Psoas muscle (tissue), 8 donors: Measurements from ENCODE around the gene PDZD2. TPM values are rescaled to one million over a fixed set of nuclear protein-coding genes. Genes with fewer than 3 reads are reported as not detected.

ENCODE experiments used
- ATAC-seq, 4 donors: fragments of 200-7000 bp; cut with Tn5 transposase; one replicate each; pipeline ENCODE4 v1.9.1; 2020; ENCODE audit warnings: moderate library complexity in 3 of 4, mild to moderate bottlenecking in 2 of 4
- DNase-seq, 2 donors: peaks; one replicate each; pipeline ENCODE4 v3.0.0-alpha.2; 2020
- H3K27ac ChIP-seq: fragments of 200-600 bp; one replicate; pipeline ENCODE4 v1.8.0; 2022
- H3K27me3 ChIP-seq, 3 donors: fragments of 200-600 bp in 1 of 3; one replicate each; pipeline versions ENCODE4 v1.6.1 to v1.8.0; 2013 to 2022; ENCODE audit warnings: low read length in 2 of 3, mild to moderate bottlenecking in 2 of 3, moderate library complexity in 1 of 3; ENCODE audit not compliant: insufficient read depth in 3 of 3
- H3K36me3 ChIP-seq, 2 donors: fragments of 200-600 bp in 1 of 2; one replicate each; pipeline versions ENCODE4 v1.6.1 to v1.8.0; 2013 to 2022; ENCODE audit warnings: low read depth in 1 of 2, mild to moderate bottlenecking in 1 of 2, moderate library complexity in 1 of 2; ENCODE audit not compliant: insufficient read depth in 1 of 2
- H3K4me1 ChIP-seq: fragments of 200-600 bp; one replicate; pipeline ENCODE4 v1.8.0; 2022
- H3K4me3 ChIP-seq: fragments of 200-600 bp; one replicate; pipeline ENCODE4 v1.8.0; 2022; ENCODE audit warnings: mild to moderate bottlenecking
- H3K9me3 ChIP-seq: fragments of 200-600 bp; one replicate; pipeline ENCODE4 v1.8.0; 2022
- CTCF ChIP-seq: fragments of 200-600 bp; IDR thresholded peaks from one replicate; pipeline ENCODE4 v1.8.0; 2022; ENCODE audit warnings: antibody characterized with exemption
- WGBS, 3 donors: extraction: QIAGEN DNeasy Blood & Tissue Kit; methylation state at CpG; one replicate each; pipeline versions ENCODE4 v1.1.6 to v1.1.7; 2013; 5-methylcytosine and 5-hydroxymethylcytosine counted together
- intact Hi-C, 2 donors: fragments of 100-400 bp; cut with DNase I; formaldehyde crosslinking; loops; one replicate each; pipeline versions ENCODE4 v1.11.0 to v1.14.2; 2022
- polyA plus RNA-seq, 3 donors: library from polyadenylated mRNA; stranded (reverse); fragments of 200-250 nt; gene quantifications; one replicate each; pipeline ENCODE4 v1.2.3, GENCODE V29; 2013
- total RNA-seq, 4 donors: library from RNA; stranded (reverse); fragmentation: NEBNext Ultra II Directional in 2 of 4; extraction: Animal tissue kit (Norgen Biotek cat#: 25700) in 2 of 4; gene quantifications; one replicate each; pipeline versions ENCODE4 v1.2.1 to v1.2.4, GENCODE V29; 2021 to 2023
- donor health status: healthy with polysubstance abuse.
- donor health status: DM: no; HTN: no; CAD: no; lungs with moderate emphysema.
- donor health status: Bipolar disorder and iron deficiency.
- donor health status: healthy.
- donor health status: DM: yes; HTN: yes; CAD: no.
- donor health status: DM: no; HTN: no; CAD: no.
- donor health status: DM: no; HTN: no; CAD: no.
- donor health status: DM: yes; HTN: yes; CAD: no.

PDZD2 gene
- total and polyA plus RNA-seq, 7 donors, result 1.4 to 17.5 (median 4.5) TPM

GRCh38 chr5:31944684-31945445, 305.9 kb downstream of the PDZD2 start:
- H3K27me3 ChIP-seq, result no peaks in the 10 kb centered on the region
- DNase-seq (no peak), ATAC-seq (no peak)
- no peaks in the 10 kb centered on the region for H3K4me1 ChIP-seq
- intact Hi-C loops, result no loop called here
- no peak overlapping the region for H3K27ac ChIP-seq
- H3K4me3 ChIP-seq, result no peak overlapping the region
- no peaks in the 10 kb centered on the region for H3K36me3 ChIP-seq
- H3K9me3 ChIP-seq, result no peaks in the 10 kb centered on the region
- 75 to 79% (median 75%) methylated on average over 13 of the region's 13 CpGs for WGBS, 3 donors
- no peak for TF ChIP-seq CTCF

- no peak overlapping the region for H3K4me3 ChIP-seq
- no peak for ATAC-seq
- no peaks in the 10 kb centered on the region for H3K27me3 ChIP-seq
- WGBS, 3 donors, result 72 to 82% (median 80%) methylated on average over 5 of the region's 5 CpGs
- no peak for TF ChIP-seq CTCF
- DNase-seq, result no peak
- intact Hi-C loops, result no loop called here
- peaks cover 1% of the 10 kb centered on the region for H3K9me3 ChIP-seq
- H3K36me3 ChIP-seq, result no peaks in the 10 kb centered on the region
- no peak overlapping the region for H3K27ac ChIP-seq
- H3K4me1 ChIP-seq, result no peaks in the 10 kb centered on the region
These were observed 309.1 kb downstream of the PDZD2 start for GRCh38 chr5:31948006-31948405.

GRCh38 chr5:31952067-31952466, 313.1 kb downstream of the PDZD2 start:
- H3K4me3 ChIP-seq, result no peak overlapping the region
- no peaks in the 10 kb centered on the region for H3K36me3 ChIP-seq
- no peak overlapping the region for H3K27ac ChIP-seq
- TF ChIP-seq CTCF, result no peak
- intact Hi-C loops, result no loop called here
- H3K4me1 ChIP-seq, result no peaks in the 10 kb centered on the region
- no peak for DNase-seq
- ATAC-seq, result no peak
- peaks cover 3% of the 10 kb centered on the region for H3K9me3 ChIP-seq
- no peaks in the 10 kb centered on the region for H3K27me3 ChIP-seq

- DNase-seq, result no peak
- Histone ChIP-seq H3K4me1 (no peaks in the 10 kb centered on the region), H3K9me3 (peaks cover 3% of the 10 kb centered on the region), H3K4me3 (no peak overlapping the region), H3K27me3 (no peaks in the 10 kb centered on the region), H3K36me3 (no peaks in the 10 kb centered on the region), H3K27ac (no peak overlapping the region)
- WGBS, 3 donors, result 81 to 85% (median 82%) methylated on average over 3 of the region's 3 CpGs
- no peak for TF ChIP-seq CTCF
- intact Hi-C loops, result no loop called here
- no peak for ATAC-seq
These were observed 315.2 kb downstream of the PDZD2 start for GRCh38 chr5:31954091-31954490.

- H3K27ac ChIP-seq, result no peak overlapping the region
- TF ChIP-seq CTCF, result no peak
- H3K36me3 ChIP-seq, result no peaks in the 10 kb centered on the region
- no peaks in the 10 kb centered on the region for H3K4me1 ChIP-seq
- 70 to 77% (median 71%) methylated on average over 9 of the region's 9 CpGs for WGBS, 3 donors
- ATAC-seq (no peak), DNase-seq (no peak)
- H3K4me3 ChIP-seq, result no peak overlapping the region
- H3K9me3 ChIP-seq, result peaks cover 3% of the 10 kb centered on the region
- intact Hi-C loops, result no loop called here
- H3K27me3 ChIP-seq, result no peaks in the 10 kb centered on the region
These were observed 318.2 kb downstream of the PDZD2 start for GRCh38 chr5:31957151-31957550.
